ENCODE measurements around the gene CCNH.

CCNH gene

GRCh38 chr5:87360132-87360531, 52.6 kb downstream of the CCNH start:
- DNase-seq (ENCODE audit: low spot score): no peak

GRCh38 chr5:87359106-87359505, 53.6 kb downstream of the CCNH start:
- DNase-seq (ENCODE audit: low spot score): no peak

GRCh38 chr5:87354496-87354895, 58.2 kb downstream of the CCNH start:
- DNase-seq (ENCODE audit: low spot score): no peak

GRCh38 chr5:87347841-87348240, 64.9 kb downstream of the CCNH start:
- no peak for DNase-seq (ENCODE audit: low spot score)

GRCh38 chr5:87347272-87347671, 65.5 kb downstream of the CCNH start:
- DNase-seq (ENCODE audit: low spot score): no peak
